CD14-positive monocyte (primary cell): ENCODE results near the gene P4HB. TPM values are rescaled to one million over a fixed set of nuclear protein-coding genes. Genes with fewer than 3 reads are reported as not detected.

Experiments used
- DNase-seq, 3 donors: peaks; one replicate each; pipeline ENCODE4 v3.0.0-alpha.2; 2011 to 2022
- H2AFZ ChIP-seq: 2 replicates; pipeline ENCODE4 v1.6.0; 2012; ENCODE audit warnings: mild to moderate bottlenecking, low read depth, low read length, inconsistent platforms; ENCODE audit not compliant: insufficient read depth, poor library complexity, severe bottlenecking
- H3K27ac ChIP-seq, 2 donors: 1 replicate in 1 of 2; 2 replicates in 1 of 2; pipeline ENCODE4 v1.5.1; 2012 to 2013; ENCODE audit warnings: low read length in 2 of 2, control low read depth in 1 of 2, inconsistent platforms in 1 of 2, low read depth in 1 of 2, mild to moderate bottlenecking in 1 of 2
- H3K27me3 ChIP-seq, 2 donors: one replicate each; pipeline versions ENCODE4 v1.6.0 to v1.6.1; 2011 to 2013; ENCODE audit warnings: low read length in 2 of 2; ENCODE audit not compliant: control insufficient read depth in 2 of 2, insufficient read depth in 2 of 2
- H3K36me3 ChIP-seq, 2 donors: replicated peaks in 1 of 2; 1 replicate in 1 of 2; 2 replicates in 1 of 2; pipeline versions ENCODE4 v1.5.1 to v1.6.1; 2012 to 2013; ENCODE audit warnings: low read length in 2 of 2, control low read depth in 1 of 2, inconsistent platforms in 1 of 2, mild to moderate bottlenecking in 1 of 2; ENCODE audit not compliant: insufficient read depth in 2 of 2, control insufficient read depth in 1 of 2
- H3K4me1 ChIP-seq, 2 donors: 1 replicate in 1 of 2; 2 replicates in 1 of 2; pipeline versions ENCODE4 v1.5.1 to v1.6.1; 2012 to 2013; ENCODE audit warnings: low read length in 2 of 2, control low read depth in 1 of 2, inconsistent platforms in 1 of 2, mild to moderate bottlenecking in 1 of 2, moderate library complexity in 1 of 2; ENCODE audit not compliant: insufficient read depth in 2 of 2, control insufficient read depth in 1 of 2
- H3K4me2 ChIP-seq: replicated peaks from 2 replicates; pipeline ENCODE3; 2012; ENCODE audit warnings: low read length, moderate library complexity, mild to moderate bottlenecking; ENCODE audit not compliant: poor library complexity, severe bottlenecking; ENCODE audit errors: extremely low read depth
- H3K4me3 ChIP-seq, 3 experiments: fragments of 200-600 bp in 1 of 3; sonication (generic) in 1 of 3; replicated peaks in 1 of 3; 1 replicate in 2 of 3; 2 replicates in 1 of 3; pipeline ENCODE4 v1.5.1; 2011 to 2013; ENCODE audit warnings: low read length in 3 of 3, mild to moderate bottlenecking in 3 of 3, control low read depth in 2 of 3, low read depth in 2 of 3, inconsistent platforms in 1 of 3, moderate library complexity in 1 of 3
- H3K79me2 ChIP-seq: 2 replicates; pipeline ENCODE4 v1.6.0; 2012; ENCODE audit warnings: mild to moderate bottlenecking, control low read depth, inconsistent platforms, low read length, moderate library complexity; ENCODE audit not compliant: insufficient read depth
- H3K9ac ChIP-seq: 2 replicates; pipeline ENCODE4 v1.6.0; 2017; ENCODE audit warnings: low read length, mild to moderate bottlenecking; ENCODE audit not compliant: insufficient read depth, poor library complexity, severe bottlenecking
- H3K9me3 ChIP-seq, 2 donors: replicated peaks in 1 of 2; 1 replicate in 1 of 2; 2 replicates in 1 of 2; pipeline versions ENCODE4 v1.5.1 to v1.6.1; 2012 to 2013; ENCODE audit warnings: low read length in 2 of 2, control low read depth in 1 of 2; ENCODE audit not compliant: control insufficient read depth in 1 of 2, insufficient read depth in 1 of 2
- H4K20me1 ChIP-seq: 2 replicates; pipeline ENCODE4 v1.6.0; 2012; ENCODE audit warnings: mild to moderate bottlenecking, low read length, control low read depth, moderate library complexity; ENCODE audit not compliant: insufficient read depth
- H3K27ac Mint-ChIP-seq, 7 donors: one replicate each; pipeline ENCODE4 v1.8.0; 2020; ENCODE audit warnings: mild to moderate bottlenecking in 7 of 7, mixed read lengths in 7 of 7, moderate library complexity in 6 of 7, inconsistent platforms in 2 of 7
- H3K27me3 Mint-ChIP-seq, 3 donors: one replicate each; pipeline ENCODE4 v1.8.0; 2021 to 2022; ENCODE audit warnings: low read depth in 3 of 3, mild to moderate bottlenecking in 3 of 3, mixed read lengths in 3 of 3, moderate library complexity in 3 of 3, inconsistent platforms in 1 of 3
- H3K36me3 Mint-ChIP-seq, 2 donors: one replicate each; pipeline ENCODE4 v1.8.0; 2020; ENCODE audit warnings: mixed read lengths in 2 of 2, inconsistent platforms in 1 of 2, mild to moderate bottlenecking in 1 of 2
- H3K4me1 Mint-ChIP-seq: one replicate; pipeline ENCODE4 v1.8.0; 2020; ENCODE audit warnings: mild to moderate bottlenecking, mixed read lengths
- H3K4me3 Mint-ChIP-seq, 2 donors: one replicate each; pipeline ENCODE4 v1.8.0; 2020; ENCODE audit warnings: mild to moderate bottlenecking in 2 of 2, mixed read lengths in 2 of 2, moderate library complexity in 1 of 2
- H3K9me3 Mint-ChIP-seq, 7 donors: one replicate each; pipeline ENCODE4 v1.8.0; 2020 to 2022; ENCODE audit warnings: mixed read lengths in 7 of 7, mild to moderate bottlenecking in 6 of 7, moderate library complexity in 6 of 7, inconsistent platforms in 2 of 7
- WGBS: methylation state at CpG from one replicate; pipeline ENCODE4 v1.1.5; 2013; ENCODE audit warnings: missing lambda C conversion rate; ENCODE audit not compliant: insufficient coverage; 5-methylcytosine and 5-hydroxymethylcytosine counted together
- intact Hi-C, 2 donors: fragments of 100-400 bp; cut with micrococcal nuclease; formaldehyde crosslinking; loops; one replicate each; pipeline versions ENCODE4 v1.15.0 to v1.15.1; 2023
- polyA plus RNA-seq, 3 donors: library from polyadenylated mRNA; depleted of rRNA in 1 of 3; unstranded in 2 of 3; stranded (reverse) in 1 of 3; fragments of 300-500 nt in 2 of 3; fragments of >200 nt in 1 of 3; fragmentation: Illumina TruSeq in 2 of 3; gene quantifications; 1 replicate in 2 of 3; 2 replicates in 1 of 3; pipeline ENCODE4 v1.2.3, GENCODE V29; 2012 to 2021
- TF ChIP-seq, protein P1 (sequence below): fragments of 200-600 bp; IDR thresholded peaks from one replicate; pipeline ENCODE4 v1.8.0; 2022; ENCODE audit warnings: antibody characterized with exemption, mild to moderate bottlenecking

Gene P4HB
- polyA plus RNA-seq, 3 donors = 108 to 297 (median 291) TPM

DNA sequence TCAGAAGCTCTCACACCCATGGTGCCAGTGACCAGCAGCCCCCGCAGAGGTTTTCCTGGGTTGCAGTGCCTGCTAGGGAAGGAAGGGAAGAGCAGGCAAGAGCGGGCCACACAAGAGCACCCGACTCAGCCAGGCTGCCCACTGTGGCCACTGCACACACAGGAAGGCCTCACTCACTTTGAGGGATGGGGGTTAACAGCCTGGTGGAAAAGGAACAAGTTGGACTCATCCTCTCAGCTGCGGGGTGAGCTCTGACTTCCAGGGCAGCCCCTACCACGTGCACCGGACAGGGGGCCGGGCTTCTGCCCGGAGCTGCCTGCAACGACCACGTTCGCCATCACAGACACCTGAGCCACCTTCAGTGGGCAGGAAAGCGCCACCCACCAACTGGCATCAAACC is 8.1 kb downstream of the P4HB start:
- H3K27me3 Mint-ChIP-seq = peaks cover 0 to 3% (median 2%) of the 10 kb centered on the region in 3 donors
- H3K4me2 ChIP-seq = no peak overlapping the region
- peaks cover 72% of the 10 kb centered on the region for H3K79me2 ChIP-seq

DNA sequence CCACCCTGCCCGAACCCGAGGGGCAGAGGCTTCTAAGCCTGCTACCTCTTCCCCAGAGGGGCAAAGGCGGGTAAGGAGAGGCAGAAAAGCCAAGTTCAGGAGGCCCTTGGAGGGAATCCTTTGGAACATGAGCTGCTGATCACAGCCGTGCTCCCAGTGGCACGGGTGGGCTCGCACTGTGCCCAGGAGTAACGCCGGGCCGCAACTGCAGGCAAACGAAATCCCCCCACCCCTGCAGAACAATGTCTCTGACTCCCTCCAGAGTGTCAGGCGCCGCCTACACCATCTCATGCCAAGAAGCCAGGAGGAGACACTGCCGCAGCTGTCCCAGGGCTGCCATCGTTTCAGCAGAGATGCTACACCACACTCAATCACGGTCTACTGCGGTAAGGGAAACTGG is 8.9 kb downstream of the P4HB start:
- no peak overlapping the region for H3K27ac ChIP-seq
- intact Hi-C loops = no loop called here
- Mint-ChIP-seq H3K36me3 (peaks cover 57 to 91% of the 10 kb centered on the region in 2 donors), H3K27me3 (peaks cover 0 to 3% (median 2%) of the 10 kb centered on the region in 3 donors), H3K9me3 (peaks cover 0 to 2% (median 0%) of the 10 kb centered on the region in 7 donors), H3K4me1 (peaks cover 2% of the 10 kb centered on the region), H3K27ac (peak overlapping the region in 2 of 7 donors; percentile 41 to 50), H3K4me3 (peak overlapping the region in 1 of 2 donors; percentile 24)
- 97% methylated on average over 15 of the region's 16 CpGs for whole genome bisulfite sequencing
- no peak for DNase-seq
- H3K9me3 ChIP-seq = no peaks in the 10 kb centered on the region
- no peak overlapping the region for H2AFZ ChIP-seq
- H3K4me2 ChIP-seq = no peak overlapping the region
- peaks cover 69% of the 10 kb centered on the region for H3K79me2 ChIP-seq
- no peaks in the 10 kb centered on the region for H3K4me1 ChIP-seq
- no peak overlapping the region for H3K4me3 ChIP-seq
- no peaks in the 10 kb centered on the region for H3K27me3 ChIP-seq
- no peak overlapping the region for H3K9ac ChIP-seq
- H4K20me1 ChIP-seq = peaks cover 61% of the 10 kb centered on the region
- TF ChIP-seq, protein P1, sequence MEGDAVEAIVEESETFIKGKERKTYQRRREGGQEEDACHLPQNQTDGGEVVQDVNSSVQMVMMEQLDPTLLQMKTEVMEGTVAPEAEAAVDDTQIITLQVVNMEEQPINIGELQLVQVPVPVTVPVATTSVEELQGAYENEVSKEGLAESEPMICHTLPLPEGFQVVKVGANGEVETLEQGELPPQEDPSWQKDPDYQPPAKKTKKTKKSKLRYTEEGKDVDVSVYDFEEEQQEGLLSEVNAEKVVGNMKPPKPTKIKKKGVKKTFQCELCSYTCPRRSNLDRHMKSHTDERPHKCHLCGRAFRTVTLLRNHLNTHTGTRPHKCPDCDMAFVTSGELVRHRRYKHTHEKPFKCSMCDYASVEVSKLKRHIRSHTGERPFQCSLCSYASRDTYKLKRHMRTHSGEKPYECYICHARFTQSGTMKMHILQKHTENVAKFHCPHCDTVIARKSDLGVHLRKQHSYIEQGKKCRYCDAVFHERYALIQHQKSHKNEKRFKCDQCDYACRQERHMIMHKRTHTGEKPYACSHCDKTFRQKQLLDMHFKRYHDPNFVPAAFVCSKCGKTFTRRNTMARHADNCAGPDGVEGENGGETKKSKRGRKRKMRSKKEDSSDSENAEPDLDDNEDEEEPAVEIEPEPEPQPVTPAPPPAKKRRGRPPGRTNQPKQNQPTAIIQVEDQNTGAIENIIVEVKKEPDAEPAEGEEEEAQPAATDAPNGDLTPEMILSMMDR = no peak
- peaks cover 81 to 82% of the 10 kb centered on the region in 2 donors for H3K36me3 ChIP-seq

More for the DNA sequence above, 8.1 kb downstream of the P4HB start:
- 93% methylated on average over 12 of the region's 12 CpGs for WGBS
- no peak for DNase-seq
- H3K27ac Mint-ChIP-seq = peak overlapping the region in 2 of 7 donors; percentile 17 to 72
- H3K9me3 Mint-ChIP-seq = peaks cover 0 to 2% (median 0%) of the 10 kb centered on the region in 7 donors
- H2AFZ ChIP-seq = no peak overlapping the region
- no peak overlapping the region for H3K9ac ChIP-seq
- no peak overlapping the region for H3K4me3 ChIP-seq
- peaks cover 75 to 81% of the 10 kb centered on the region in 2 donors for H3K36me3 ChIP-seq
- peaks cover 51 to 91% of the 10 kb centered on the region in 2 donors for H3K36me3 Mint-ChIP-seq
- H3K27me3 ChIP-seq = no peaks in the 10 kb centered on the region
- no peak overlapping the region for H3K27ac ChIP-seq
- intact Hi-C loops = no loop called here
- no peak overlapping the region for H3K4me3 Mint-ChIP-seq
- no peaks in the 10 kb centered on the region for H3K4me1 ChIP-seq
- peaks cover 69% of the 10 kb centered on the region for H4K20me1 ChIP-seq
- H3K9me3 ChIP-seq = no peaks in the 10 kb centered on the region
- TF ChIP-seq, protein P1 = no peak
- H3K4me1 Mint-ChIP-seq = peaks cover 2% of the 10 kb centered on the region
